SK-N-SH treated with all-trans-retinoic acid at 6 μM for 48 hours (cell line): ENCODE measurements around the gene CD59.

Experiments used
- OSR1 ChIP-seq: fragments of 250-450 bp; sonication (Bioruptor Pico); IDR thresholded peaks from 2 replicates; pipeline ENCODE4 v1.8.0; 2022; ENCODE audit warnings: moderate library complexity, mild to moderate bottlenecking, inconsistent platforms
- RARB ChIP-seq: fragments of 250-450 bp; sonication (Bioruptor Pico); IDR thresholded peaks from 2 replicates; pipeline ENCODE4 v1.8.0; 2021; ENCODE audit warnings: mild to moderate bottlenecking, moderate library complexity
- SNAI2 ChIP-seq: fragments of 250-450 bp; sonication (Bioruptor Pico); IDR thresholded peaks from 2 replicates; pipeline ENCODE4 v1.5.0; 2020; ENCODE audit warnings: mild to moderate bottlenecking, moderate library complexity
- TOX ChIP-seq: fragments of 250-450 bp; sonication (Bioruptor Pico); IDR thresholded peaks from 2 replicates; pipeline ENCODE4 v1.8.0; 2021; ENCODE audit warnings: mild to moderate bottlenecking, moderate library complexity, borderline replicate concordance
- ZFP30 ChIP-seq: fragments of 450-650 bp; formaldehyde crosslinking; IDR thresholded peaks from 2 replicates; pipeline ENCODE4 v1.5.0; 2022; ENCODE audit warnings: mild to moderate bottlenecking, moderate library complexity

DNA sequence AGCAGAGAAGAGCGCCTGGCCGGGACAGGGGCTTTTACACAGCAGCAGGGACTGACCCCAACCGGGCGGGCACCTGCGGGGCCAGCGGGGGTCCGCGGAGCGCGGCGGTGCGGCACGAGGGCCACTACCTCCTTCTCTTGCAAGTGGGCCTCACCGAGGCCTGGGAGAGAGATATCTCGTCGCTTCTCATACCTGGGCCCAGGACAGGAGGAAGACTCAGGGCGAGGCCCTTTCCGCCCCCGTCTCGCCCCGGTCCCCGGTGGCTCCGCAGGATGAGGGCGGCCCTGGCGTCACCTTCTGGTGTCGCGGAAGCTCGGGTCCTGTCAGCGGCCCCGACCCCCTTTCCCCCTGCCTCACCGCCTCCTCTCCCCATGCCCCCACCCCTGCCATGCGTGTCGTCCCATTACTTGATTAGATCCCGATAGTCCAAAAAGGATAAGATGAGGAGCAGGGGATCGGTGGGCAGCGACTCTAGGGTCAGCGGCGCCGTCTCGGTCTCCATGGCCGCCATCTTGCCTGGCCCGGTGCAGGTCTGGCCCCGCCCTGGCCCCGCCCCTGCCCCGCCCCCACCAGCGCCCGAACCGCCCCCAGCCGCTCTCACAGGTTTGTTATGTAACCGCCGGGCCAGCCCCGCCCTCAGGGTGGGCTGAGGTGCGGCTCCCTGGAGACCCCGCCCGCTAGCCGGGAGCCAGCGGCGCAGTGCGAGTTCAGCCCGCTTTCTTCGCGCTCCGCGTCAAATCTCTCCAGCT is 37.9 kb upstream of the CD59 start, which contains the start of gene FBXO3:
- no peak for TF ChIP-seq TOX (CRISPR knock-in tag)
- no peak for TF ChIP-seq RARB (CRISPR knock-in tag)
- TF ChIP-seq OSR1 (CRISPR knock-in tag): no peak
- no peak for TF ChIP-seq ZFP30
- no peak for TF ChIP-seq SNAI2 (CRISPR knock-in tag)
